ENCODE measurements around the gene NKTR. TPM values are rescaled to one million over a fixed set of nuclear protein-coding genes. Genes with fewer than 3 reads are reported as not detected.

NKTR gene
- total RNA-seq, 1 donor from 2014 or later: 118 TPM

GRCh38 chr3:42697289-42698051, 97.0 kb downstream of the NKTR start:
- H3K27me3 Mint-ChIP-seq (ENCODE audit: unreplicated experiment): peaks cover 9% of the 10 kb centered on the region
- TF ChIP-seq CTCF (IDR thresholded peaks at IDR 0.05; ENCODE audit: unreplicated experiment): no peak
- DNase-seq (ENCODE audit: low spot score): no peak
- H3K4me1 Mint-ChIP-seq (ENCODE audit: unreplicated experiment): no peaks in the 10 kb centered on the region
- H3K27ac Mint-ChIP-seq (ENCODE audit: unreplicated experiment): no peak overlapping the region
- H3K36me3 Mint-ChIP-seq (ENCODE audit: low read depth, unreplicated experiment): no peaks in the 10 kb centered on the region
- H3K9me3 Mint-ChIP-seq (ENCODE audit: unreplicated experiment): no peaks in the 10 kb centered on the region
- H3K4me3 Mint-ChIP-seq (ENCODE audit: unreplicated experiment): no peak overlapping the region

Other genes starting within 250 kb of the NKTR start
- gene LYZL4, start 190.1 kb upstream of the NKTR start, total RNA-seq (ENCODE audit: unreplicated experiment): not detected
- 5.4 TPM for gene VIPR1, start 98.0 kb upstream of the NKTR start, total RNA-seq (ENCODE audit: unreplicated experiment)
- 49.6 TPM for gene SEC22C, start 18.7 kb upstream of the NKTR start, total RNA-seq (ENCODE audit: unreplicated experiment)
- 75.1 TPM for gene SS18L2, start 9.8 kb upstream of the NKTR start, total RNA-seq (ENCODE audit: unreplicated experiment)
- gene ZBTB47, start 53.0 kb downstream of the NKTR start, total RNA-seq (ENCODE audit: unreplicated experiment): 20.5 TPM
- gene KLHL40, start 84.9 kb downstream of the NKTR start, total RNA-seq (ENCODE audit: unreplicated experiment): not detected
- not detected for gene HHATL, start 102.1 kb downstream of the NKTR start, total RNA-seq (ENCODE audit: unreplicated experiment)
- 0.41 TPM for gene CCDC13, start 172.6 kb downstream of the NKTR start, total RNA-seq (ENCODE audit: unreplicated experiment)
- 60.7 TPM for gene HIGD1A, start 203.8 kb downstream of the NKTR start, total RNA-seq (ENCODE audit: unreplicated experiment)
- gene ACKR2, start 208.8 kb downstream of the NKTR start, total RNA-seq (ENCODE audit: unreplicated experiment): 3.8 TPM